ENCODE data around the gene LIME1. TPM values are rescaled to one million over a fixed set of nuclear protein-coding genes. Genes with fewer than 3 reads are reported as not detected.
"Not testable (repeated sequence)": the region's sequence is repeated elsewhere in the genome, so short reads cannot be mapped to it uniquely, and the experiment has no call there.

The LIME1 gene
- total RNA-seq, 6 experiments from 2014 or later: 37.0 to 118 (median 65.5) TPM

- TF ChIP-seq POLR2A (IDR thresholded peaks at IDR 0.05): no peak
- no peak for TF ChIP-seq CTCF (IDR thresholded peaks at IDR 0.05)
- DNase-seq (no peak), ATAC-seq (peak in 2 of 4 donors; percentile 29 to 42)
- Histone ChIP-seq H3K27me3 (no peaks in the 10 kb centered on the region), H3K4me3 (no peak overlapping the region), H3K4me1 (no peaks in the 10 kb centered on the region), H3K27ac (no peak overlapping the region), H3K36me3 (no peaks in the 10 kb centered on the region), H3K9me3 (no peaks in the 10 kb centered on the region)
- 82% methylated on average over 6 of the region's 20 CpGs for WGBS (ENCODE audit: insufficient coverage, low coverage, low lambda C conversion rate, missing lambda C conversion rate)
- intact Hi-C loops (cut with DNase I): no loop called here
Observed at GRCh38 chr20:63772781-63773518, 36.5 kb downstream of the LIME1 start.

- H3K9me3 ChIP-seq: no peaks in the 10 kb centered on the region
- DNase-seq (no peak), ATAC-seq (no peak)
- WGBS (ENCODE audit: insufficient coverage, low coverage, low lambda C conversion rate, missing lambda C conversion rate): 76% methylated on average over 7 of the region's 33 CpGs
- H3K27ac ChIP-seq: no peak overlapping the region
- intact Hi-C loops (cut with DNase I): no loop called here
- no peaks in the 10 kb centered on the region for H3K4me1 ChIP-seq
- H3K27me3 ChIP-seq: no peaks in the 10 kb centered on the region
- H3K36me3 ChIP-seq: no peaks in the 10 kb centered on the region
- no peak overlapping the region for H3K4me3 ChIP-seq
- TF ChIP-seq POLR2A (IDR thresholded peaks at IDR 0.05) (no peak), CTCF (IDR thresholded peaks at IDR 0.05) (no peak)
Observed at GRCh38 chr20:63773571-63774241, 37.2 kb downstream of the LIME1 start.

GRCh38 chr20:63774306-63774705, 37.8 kb downstream of the LIME1 start:
- ATAC-seq (peak in 3 of 4 donors; percentile 28 to 38 (median 34)), DNase-seq (no peak)
- TF ChIP-seq CTCF (IDR thresholded peaks at IDR 0.05) (no peak), POLR2A (IDR thresholded peaks at IDR 0.05) (no peak)
- intact Hi-C loops (cut with DNase I): no loop called here
- Histone ChIP-seq H3K27ac (no peak overlapping the region), H3K27me3 (no peaks in the 10 kb centered on the region), H3K4me3 (no peak overlapping the region), H3K4me1 (no peaks in the 10 kb centered on the region), H3K9me3 (no peaks in the 10 kb centered on the region), H3K36me3 (no peaks in the 10 kb centered on the region)
- WGBS (ENCODE audit: insufficient coverage, low coverage, low lambda C conversion rate, missing lambda C conversion rate): 82% methylated on average over 9 of the region's 15 CpGs

- ATAC-seq: peak in 2 of 4 donors; percentile 36 to 45
- no peak for DNase-seq
- 57% methylated on average over 18 of the region's 67 CpGs for WGBS (ENCODE audit: insufficient coverage, low coverage, low lambda C conversion rate, missing lambda C conversion rate)
- no peaks in the 10 kb centered on the region for H3K4me1 ChIP-seq
- H3K9me3 ChIP-seq: no peaks in the 10 kb centered on the region
- H3K27ac ChIP-seq: no peak overlapping the region
- intact Hi-C loops (cut with DNase I): no loop called here
- TF ChIP-seq CTCF (IDR thresholded peaks at IDR 0.05): peak; percentile 30 to 51 (median 36)
- TF ChIP-seq POLR2A (IDR thresholded peaks at IDR 0.05): no peak
- no peak overlapping the region for H3K4me3 ChIP-seq
- H3K27me3 ChIP-seq: no peaks in the 10 kb centered on the region
- H3K36me3 ChIP-seq: no peaks in the 10 kb centered on the region
Observed at GRCh38 chr20:63775096-63775978, 38.9 kb downstream of the LIME1 start.

GRCh38 chr20:63776875-63777274, 40.4 kb downstream of the LIME1 start:
- H3K27me3 ChIP-seq; ATAC-seq; intact Hi-C loops (cut with DNase I); H3K4me3 ChIP-seq; DNase-seq; H3K4me1 ChIP-seq; H3K36me3 ChIP-seq; H3K27ac ChIP-seq; H3K9me3 ChIP-seq: not testable (repeated sequence)
- WGBS (ENCODE audit: insufficient coverage, low coverage, low lambda C conversion rate, missing lambda C conversion rate): 86% methylated on average over 1 of the region's 23 CpGs
